GM18861 (cell line): ENCODE results near the gene LKAAEAR1.

Source experiments
- ATAC-seq: cut with Tn5 transposase; IDR thresholded peaks from one replicate; pipeline ENCODE4 v1.9.1; 2021; ENCODE audit not compliant: unreplicated experiment

The LKAAEAR1 gene

GRCh38 chr20:64068386-64069208 lies 15.6 kb downstream of the LKAAEAR1 start:
- ATAC-seq: no peak

- no peak for ATAC-seq
These were observed 16.4 kb downstream of the LKAAEAR1 start for GRCh38 chr20:64067733-64068307.

- no peak for ATAC-seq
These were observed 17.1 kb downstream of the LKAAEAR1 start for GRCh38 chr20:64067005-64067632.

- peak; percentile 40 for ATAC-seq
These were observed 18.2 kb downstream of the LKAAEAR1 start for GRCh38 chr20:64065974-64066343.

GRCh38 chr20:64065062-64065973 lies 18.9 kb downstream of the LKAAEAR1 start:
- ATAC-seq: no peak

- no peak for ATAC-seq
These were observed 20.0 kb downstream of the LKAAEAR1 start for GRCh38 chr20:64064145-64064698.

- ATAC-seq: no peak
These were observed 20.6 kb downstream of the LKAAEAR1 start for GRCh38 chr20:64063389-64064144.

- ATAC-seq: peak; percentile 66
These were observed 21.4 kb downstream of the LKAAEAR1 start, which contains the start of gene TCEA2 for GRCh38 chr20:64062596-64063388. Gene TCEA2 (plus strand): TSS chr20:64063198. CDS start chr20:64063313, 115 bp downstream.

- ATAC-seq: no peak
These were observed 22.0 kb downstream of the LKAAEAR1 start for GRCh38 chr20:64062276-64062595.

- ATAC-seq: no peak
These were observed 25.7 kb downstream of the LKAAEAR1 start for GRCh38 chr20:64058536-64058935.

- ATAC-seq: no peak
These were observed 26.3 kb downstream of the LKAAEAR1 start for GRCh38 chr20:64057628-64058498.

GRCh38 chr20:64056889-64057627 lies 27.1 kb downstream of the LKAAEAR1 start:
- ATAC-seq: no peak

- ATAC-seq: no peak
These were observed 27.6 kb downstream of the LKAAEAR1 start for GRCh38 chr20:64056639-64056888.

- no peak for ATAC-seq
These were observed 28.1 kb downstream of the LKAAEAR1 start for GRCh38 chr20:64055893-64056638.

GRCh38 chr20:64055396-64055892 lies 28.8 kb downstream of the LKAAEAR1 start:
- ATAC-seq: no peak

- no peak for ATAC-seq
These were observed 30.1 kb downstream of the LKAAEAR1 start for GRCh38 chr20:64053841-64054661.
